Muscle layer of duodenum (tissue), 2 donors: ENCODE data around the gene SERPINA9.
"Not testable (repeated sequence)": the region's sequence is repeated elsewhere in the genome, so short reads cannot be mapped to it uniquely, and the experiment has no call there.

Experiments
- H3K27ac ChIP-seq: one replicate; pipeline ENCODE4 v1.7.0; 2013; ENCODE audit warnings: mild to moderate bottlenecking, low read length
- H3K27me3 ChIP-seq: one replicate; pipeline ENCODE4 v1.7.0; 2013; ENCODE audit warnings: low read depth, mild to moderate bottlenecking, control low read depth, low read length
- H3K36me3 ChIP-seq, 2 donors: one replicate each; pipeline ENCODE4 v1.7.0; 2013; ENCODE audit warnings: low read length in 2 of 2, control low read depth in 1 of 2, mild to moderate bottlenecking in 1 of 2; ENCODE audit not compliant: insufficient read depth in 2 of 2, control insufficient read depth in 1 of 2
- H3K4me1 ChIP-seq, 2 donors: one replicate each; pipeline ENCODE4 v1.7.0; 2013; ENCODE audit warnings: low read length in 2 of 2, mild to moderate bottlenecking in 2 of 2, control low read depth in 1 of 2, moderate library complexity in 1 of 2; ENCODE audit not compliant: insufficient read depth in 2 of 2, control insufficient read depth in 1 of 2
- H3K4me3 ChIP-seq, 2 donors: one replicate each; pipeline ENCODE4 v1.7.0; 2013; ENCODE audit warnings: low read length in 2 of 2, low read depth in 1 of 2, mild to moderate bottlenecking in 1 of 2
- H3K9me3 ChIP-seq, 2 donors: one replicate each; pipeline ENCODE4 v1.7.0; 2013; ENCODE audit warnings: low read length in 2 of 2, control low read depth in 1 of 2, mild to moderate bottlenecking in 1 of 2; ENCODE audit not compliant: control insufficient read depth in 1 of 2
- donor health status: healthy.

The SERPINA9 gene

DNA sequence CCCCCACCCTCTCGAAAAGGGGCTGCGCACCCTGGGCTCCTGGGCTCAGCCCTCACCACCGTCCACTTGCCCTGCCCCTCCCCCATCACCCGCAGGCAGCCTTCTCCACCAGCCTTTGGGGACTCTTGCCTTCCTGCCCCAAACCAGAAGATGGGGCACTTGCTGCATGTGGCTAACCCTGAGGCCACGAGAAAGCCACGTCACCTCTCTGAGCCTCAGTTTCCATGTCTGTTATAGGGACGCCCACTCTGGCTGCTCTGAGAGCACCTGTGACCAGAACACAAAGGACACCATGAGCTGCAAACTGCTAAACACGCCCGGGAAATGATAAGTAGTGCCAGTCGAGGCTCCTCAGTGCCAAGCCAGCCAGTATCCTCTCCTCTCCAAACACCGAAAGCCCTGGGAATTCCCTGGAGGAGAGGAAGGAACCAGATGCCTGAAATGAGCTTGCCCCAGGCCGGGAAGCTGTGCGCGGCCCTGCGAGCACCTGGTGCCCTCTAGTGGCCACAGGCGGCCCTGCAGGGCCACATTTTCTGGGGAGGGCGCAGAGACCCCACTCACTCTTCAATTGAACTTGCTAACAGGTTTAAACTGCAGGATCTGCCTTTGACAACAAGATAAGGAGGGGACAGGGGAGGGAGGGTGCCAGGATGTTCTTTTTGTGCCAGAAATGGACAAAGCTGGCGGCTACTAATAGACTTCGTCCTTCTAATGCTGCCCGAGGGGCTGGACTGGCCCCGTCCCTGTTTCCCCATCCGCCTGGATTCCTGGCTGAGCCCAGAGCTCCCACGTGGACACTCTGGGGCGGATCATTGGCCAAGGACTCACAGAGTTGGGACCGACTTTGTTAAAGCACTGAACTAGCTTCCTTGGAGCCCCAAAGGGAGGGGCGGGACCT, 10.2 kb upstream of the SERPINA9 start:
- H3K9me3 ChIP-seq: no peaks in the 10 kb centered on the region
- peaks cover 0 to 7% of the 10 kb centered on the region in 2 donors for H3K4me1 ChIP-seq
- no peak overlapping the region for H3K4me3 ChIP-seq
- H3K36me3 ChIP-seq: no peaks in the 10 kb centered on the region
- no peak overlapping the region for H3K27ac ChIP-seq
- peaks cover 12% of the 10 kb centered on the region for H3K27me3 ChIP-seq

DNA sequence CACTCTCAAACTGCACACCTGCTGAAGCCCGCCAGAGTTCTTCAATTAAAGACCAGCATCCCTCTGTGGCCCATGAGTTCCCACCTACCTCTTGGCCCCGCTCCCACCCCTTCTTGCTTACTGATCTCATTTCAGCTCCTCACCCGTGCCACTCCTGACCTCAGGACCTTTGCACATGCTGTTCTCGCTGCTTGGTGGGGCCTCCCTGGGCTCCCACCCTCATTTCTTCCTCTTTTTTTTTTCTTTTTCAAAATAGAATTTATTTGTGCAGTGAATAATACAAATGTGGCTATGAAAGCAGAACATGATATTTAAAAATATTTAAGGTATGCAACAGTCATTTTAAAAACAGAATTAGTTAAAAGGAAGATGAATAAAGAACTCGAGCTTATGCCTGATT, 8.5 kb upstream of the SERPINA9 start:
- Histone ChIP-seq H3K9me3 (peaks cover 0 to under 1% of the 10 kb centered on the region in 2 donors), H3K36me3 (no peaks in the 10 kb centered on the region), H3K27ac (no peak overlapping the region), H3K4me3 (no peak overlapping the region), H3K27me3 (peaks cover 12% of the 10 kb centered on the region), H3K4me1 (peaks cover 0 to 7% of the 10 kb centered on the region in 2 donors)

DNA sequence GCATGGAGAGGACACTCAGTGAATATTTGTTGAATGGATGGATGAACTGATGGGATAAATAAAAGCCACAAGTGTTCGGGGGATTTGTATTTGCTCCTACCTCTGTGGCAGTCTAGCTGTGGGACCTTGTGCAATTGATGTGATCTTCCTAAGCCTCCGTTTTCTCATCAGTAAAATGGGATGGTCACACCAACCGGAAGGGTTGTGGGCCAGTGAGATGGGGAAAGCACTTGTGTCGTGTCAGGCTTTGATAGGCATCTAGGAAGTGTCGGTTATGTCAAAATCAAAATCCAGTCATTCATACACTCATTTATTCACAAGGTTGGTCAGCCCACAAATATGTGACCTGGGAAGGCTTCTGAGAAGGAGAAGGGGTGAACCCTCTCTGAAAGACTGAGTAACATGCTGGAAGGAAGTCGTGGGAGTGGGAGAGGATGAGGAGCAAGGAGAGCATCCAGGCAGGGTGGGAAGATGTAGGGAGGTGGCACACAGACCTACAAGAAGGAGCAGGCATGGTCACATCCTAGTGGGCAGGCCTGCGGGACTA, 7.8 kb upstream of the SERPINA9 start:
- Histone ChIP-seq H3K9me3 (peaks cover 3 to 8% of the 10 kb centered on the region in 2 donors), H3K27me3 (peaks cover 12% of the 10 kb centered on the region), H3K27ac (no peak overlapping the region), H3K4me3 (no peak overlapping the region), H3K4me1 (peaks cover 0 to 7% of the 10 kb centered on the region in 2 donors), H3K36me3 (no peaks in the 10 kb centered on the region)

DNA sequence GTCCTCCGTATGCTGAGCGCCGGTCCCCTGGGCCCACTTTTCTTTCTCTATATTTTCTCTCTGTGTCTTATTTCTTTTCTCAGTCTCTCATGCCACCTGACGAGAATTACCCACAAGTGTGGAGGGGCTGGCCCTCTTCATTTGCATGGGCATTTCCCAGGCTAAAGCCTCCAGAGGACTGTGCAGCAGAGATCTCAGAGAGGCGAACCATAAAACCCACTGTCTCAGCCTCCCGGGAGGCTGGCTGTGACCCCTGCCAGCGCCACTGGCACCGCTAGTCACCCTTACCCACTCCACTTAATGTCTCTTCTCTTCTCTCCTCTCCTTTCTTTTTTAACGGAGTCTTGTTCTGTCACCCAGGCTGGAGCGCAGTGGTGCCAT, 7.1 kb upstream of the SERPINA9 start:
- H3K27ac ChIP-seq: no peak overlapping the region
- no peak overlapping the region for H3K4me3 ChIP-seq
- peaks cover 12% of the 10 kb centered on the region for H3K27me3 ChIP-seq
- H3K9me3 ChIP-seq: peaks cover 7 to 15% of the 10 kb centered on the region in 2 donors
- H3K36me3 ChIP-seq: no peaks in the 10 kb centered on the region
- peaks cover 0 to 7% of the 10 kb centered on the region in 2 donors for H3K4me1 ChIP-seq

DNA sequence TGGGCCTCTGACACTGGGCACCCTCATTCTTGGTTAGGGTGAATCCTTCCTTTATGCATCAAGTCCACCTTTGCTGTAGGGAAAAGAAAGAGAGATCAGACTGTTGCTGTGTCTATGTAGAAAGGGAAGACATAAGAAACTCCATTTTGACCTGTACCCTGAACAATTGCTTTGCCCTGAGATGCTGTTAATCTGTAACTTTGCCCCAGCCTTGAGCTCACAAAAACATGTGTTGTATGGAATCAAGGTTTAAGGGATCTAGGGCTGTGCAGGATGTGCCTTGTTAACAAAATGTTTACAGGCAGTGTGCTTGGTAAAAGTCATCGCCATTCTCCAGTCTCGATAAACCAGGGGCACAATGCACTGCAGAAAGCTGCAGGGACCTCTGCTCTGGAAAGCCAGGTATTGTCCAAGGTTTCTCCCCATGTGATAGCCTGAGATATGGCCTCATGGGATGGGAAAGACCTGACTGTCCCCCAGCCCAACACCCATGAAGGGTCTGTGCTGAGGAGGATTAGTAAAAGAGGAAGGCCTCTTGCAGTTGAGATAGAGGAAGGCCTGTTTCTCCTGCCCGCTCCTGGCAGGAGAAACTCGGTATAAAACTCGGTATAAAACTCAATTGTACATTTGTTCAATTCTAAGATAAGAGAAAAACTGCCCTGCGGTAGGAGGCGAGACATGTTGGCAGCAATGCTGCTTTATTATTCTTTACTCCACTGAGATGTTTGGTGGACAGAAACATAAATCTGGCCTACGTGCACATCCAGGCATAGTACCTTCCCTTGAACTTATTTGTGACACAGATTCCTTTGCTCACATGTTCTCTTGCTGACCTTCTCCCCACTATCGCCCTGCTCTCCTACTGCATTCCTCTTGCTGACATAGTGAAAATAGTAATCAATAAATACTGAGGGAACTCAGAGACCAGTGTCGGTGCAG, 6.4 kb upstream of the SERPINA9 start:
- not testable (repeated sequence) for H3K36me3 ChIP-seq, H3K4me3 ChIP-seq, H3K4me1 ChIP-seq, H3K27ac ChIP-seq
- Histone ChIP-seq H3K9me3 (peaks cover 7 to 21% of the 10 kb centered on the region in 2 donors), H3K27me3 (peaks cover 11% of the 10 kb centered on the region)

DNA sequence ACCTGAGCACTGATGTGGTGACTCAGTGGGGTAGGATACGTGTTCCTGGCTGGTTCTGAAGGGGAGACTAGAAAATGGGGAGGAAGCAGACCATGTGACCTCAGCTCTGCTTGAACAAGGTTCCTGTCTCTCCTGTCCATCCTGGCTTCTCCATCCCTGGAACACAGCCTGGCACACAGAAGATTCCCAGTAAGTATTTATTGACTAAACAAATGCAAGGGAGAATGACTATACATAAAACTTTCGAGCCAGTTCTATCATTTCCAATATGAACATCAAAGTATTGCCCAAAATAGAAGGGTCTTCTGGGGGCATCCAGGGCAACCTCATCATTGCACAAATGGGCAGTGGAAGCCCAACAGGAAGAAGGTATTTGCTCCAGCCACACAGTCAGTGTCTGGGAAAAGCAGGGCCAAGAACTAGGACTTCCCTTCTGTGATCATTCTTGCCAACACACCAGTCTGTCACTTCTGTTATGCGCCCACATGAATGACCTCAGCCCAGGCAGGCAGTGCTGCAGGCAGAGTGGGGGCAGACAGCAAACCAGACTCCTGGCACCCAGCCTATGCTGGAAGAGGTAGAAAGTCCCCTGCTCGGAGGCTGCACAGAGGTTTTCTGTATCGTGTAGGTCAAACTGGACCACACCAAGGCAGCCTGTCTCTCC, 5.6 kb upstream of the SERPINA9 start:
- Histone ChIP-seq H3K9me3 (peaks cover 7 to 22% of the 10 kb centered on the region in 2 donors), H3K4me1 (peaks cover 0 to 7% of the 10 kb centered on the region in 2 donors), H3K27me3 (peaks cover 3% of the 10 kb centered on the region), H3K36me3 (no peaks in the 10 kb centered on the region), H3K4me3 (no peak overlapping the region), H3K27ac (no peak overlapping the region)

DNA sequence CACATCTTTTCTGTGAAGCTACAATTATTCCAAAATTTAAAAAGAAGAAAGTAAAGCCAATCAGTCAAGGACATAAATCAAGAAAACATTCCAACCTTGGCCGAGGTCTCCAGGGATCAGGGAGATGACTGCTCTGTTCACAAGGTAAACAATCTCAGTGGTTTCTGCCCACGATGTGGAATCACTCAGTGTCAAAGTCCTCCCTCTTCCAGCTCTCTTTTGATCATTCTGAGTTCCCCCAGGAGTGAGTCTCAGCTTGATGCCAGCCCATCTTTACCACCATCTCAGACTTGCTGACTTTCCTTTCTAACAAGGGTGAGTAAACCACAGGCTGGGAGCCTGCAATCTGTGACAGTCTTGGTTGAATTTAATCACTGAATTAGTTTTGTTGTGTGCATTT, 4.8 kb upstream of the SERPINA9 start:
- Histone ChIP-seq H3K9me3 (peaks cover 7 to 22% of the 10 kb centered on the region in 2 donors), H3K27me3 (no peaks in the 10 kb centered on the region), H3K27ac (no peak overlapping the region), H3K4me1 (no peaks in the 10 kb centered on the region), H3K36me3 (no peaks in the 10 kb centered on the region), H3K4me3 (no peak overlapping the region)

DNA sequence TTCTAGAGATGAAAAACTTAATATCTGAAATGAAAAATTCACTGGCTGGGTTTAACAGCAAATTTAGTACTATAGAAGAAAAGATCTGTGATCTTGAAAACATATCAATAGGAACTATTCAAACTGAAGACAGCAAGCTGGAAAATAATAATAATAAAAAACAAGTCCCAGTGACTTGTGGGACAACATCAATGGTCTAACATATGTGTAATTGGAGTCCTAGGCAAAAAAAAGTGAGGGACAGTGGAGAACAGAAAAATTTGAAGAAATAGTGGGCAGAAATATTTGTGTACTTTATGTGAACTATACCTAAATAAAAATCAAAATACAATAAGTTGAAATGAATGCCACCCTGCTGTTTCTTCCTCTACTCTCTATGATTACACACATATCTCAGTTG, 2.4 kb upstream of the SERPINA9 start:
- Histone ChIP-seq H3K36me3 (no peaks in the 10 kb centered on the region), H3K9me3 (peaks cover 7 to 22% of the 10 kb centered on the region in 2 donors), H3K4me3 (no peak overlapping the region), H3K27ac (no peak overlapping the region), H3K4me1 (no peaks in the 10 kb centered on the region), H3K27me3 (no peaks in the 10 kb centered on the region)

DNA sequence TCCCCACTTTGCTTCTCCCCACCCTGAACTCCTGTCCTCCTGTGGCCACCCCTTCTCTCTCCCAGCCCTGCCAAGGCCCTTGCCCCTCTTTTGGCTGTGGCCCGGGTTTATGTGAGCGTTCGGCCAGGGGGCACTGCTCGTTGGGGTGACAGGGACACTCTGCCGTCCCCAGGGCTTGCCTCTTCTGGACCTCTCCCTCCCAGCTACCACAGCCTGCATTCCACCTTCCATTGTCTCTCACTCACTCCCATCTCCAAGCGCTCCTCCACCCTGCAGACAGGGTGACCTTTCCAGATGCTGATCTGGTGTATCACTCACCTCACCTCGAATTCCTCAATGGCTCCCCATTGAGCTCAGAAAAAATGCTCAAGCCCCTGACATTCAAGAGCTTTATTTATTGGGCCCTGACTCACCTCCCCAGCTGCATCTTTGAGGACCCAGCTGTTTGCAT, 1.4 kb downstream of the SERPINA9 start:
- H3K4me1 ChIP-seq: no peaks in the 10 kb centered on the region
- H3K36me3 ChIP-seq: no peaks in the 10 kb centered on the region
- H3K4me3 ChIP-seq: no peak overlapping the region
- H3K27ac ChIP-seq: no peak overlapping the region
- H3K27me3 ChIP-seq: no peaks in the 10 kb centered on the region
- peaks cover 7 to 22% of the 10 kb centered on the region in 2 donors for H3K9me3 ChIP-seq

DNA sequence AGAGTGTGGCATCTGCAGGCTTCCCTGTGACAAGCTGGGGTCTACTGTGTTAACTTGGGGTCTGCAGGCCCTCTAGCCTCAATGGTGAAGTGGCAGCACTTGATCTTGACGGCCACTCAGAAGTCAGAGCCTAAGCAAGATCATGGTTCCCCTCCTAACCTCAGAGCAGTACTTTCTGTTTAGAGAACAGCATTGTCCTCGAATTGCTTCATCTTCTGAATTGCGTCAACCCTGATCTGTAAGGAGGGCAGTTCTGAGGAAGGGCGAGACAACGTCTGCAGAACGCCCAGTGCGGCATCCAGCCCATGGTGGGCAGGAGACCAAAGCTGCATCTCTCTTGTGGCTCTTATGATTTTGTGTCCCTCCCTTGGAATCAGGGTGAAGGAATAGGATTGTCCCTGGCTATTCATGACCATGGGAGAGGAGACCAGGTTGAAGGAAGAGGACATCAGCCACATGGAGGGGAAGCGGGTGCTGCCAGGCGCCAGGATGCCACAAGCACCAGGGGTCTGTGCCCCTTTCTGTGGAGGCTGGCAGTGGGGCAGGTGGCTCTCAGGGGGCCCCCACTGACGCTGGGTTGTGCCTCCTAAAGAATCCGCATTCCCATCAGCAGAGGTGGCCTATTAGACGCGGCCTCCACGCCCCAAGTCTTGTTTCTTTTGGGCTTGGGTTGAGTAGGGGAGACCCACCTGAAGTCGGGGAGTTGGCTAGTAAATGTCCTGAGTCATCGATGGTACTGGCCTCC, 2.2 kb downstream of the SERPINA9 start:
- Histone ChIP-seq H3K27me3 (no peaks in the 10 kb centered on the region), H3K27ac (no peak overlapping the region), H3K36me3 (no peaks in the 10 kb centered on the region), H3K4me1 (no peaks in the 10 kb centered on the region), H3K4me3 (no peak overlapping the region), H3K9me3 (peaks cover 4 to 14% of the 10 kb centered on the region in 2 donors)
